PC-3 (cell line): ENCODE data around the gene ADAM15.

ENCODE experiments used
- EZH2 ChIP-seq: fragments of 300-600 bp; sonication (generic); IDR thresholded peaks from one replicate; pipeline ENCODE4 v1.6.1; 2017; ENCODE audit warnings: antibody characterized with exemption, mild to moderate bottlenecking, low read length; ENCODE audit not compliant: unreplicated experiment
- TF ChIP-seq, protein P1 (sequence below): fragments of 300-600 bp; sonication (generic); conservative IDR thresholded peaks from 2 replicates; pipeline ENCODE4 v1.5.1; 2017; ENCODE audit warnings: antibody characterized with exemption, low read depth, mild to moderate bottlenecking, low read length

DNA sequence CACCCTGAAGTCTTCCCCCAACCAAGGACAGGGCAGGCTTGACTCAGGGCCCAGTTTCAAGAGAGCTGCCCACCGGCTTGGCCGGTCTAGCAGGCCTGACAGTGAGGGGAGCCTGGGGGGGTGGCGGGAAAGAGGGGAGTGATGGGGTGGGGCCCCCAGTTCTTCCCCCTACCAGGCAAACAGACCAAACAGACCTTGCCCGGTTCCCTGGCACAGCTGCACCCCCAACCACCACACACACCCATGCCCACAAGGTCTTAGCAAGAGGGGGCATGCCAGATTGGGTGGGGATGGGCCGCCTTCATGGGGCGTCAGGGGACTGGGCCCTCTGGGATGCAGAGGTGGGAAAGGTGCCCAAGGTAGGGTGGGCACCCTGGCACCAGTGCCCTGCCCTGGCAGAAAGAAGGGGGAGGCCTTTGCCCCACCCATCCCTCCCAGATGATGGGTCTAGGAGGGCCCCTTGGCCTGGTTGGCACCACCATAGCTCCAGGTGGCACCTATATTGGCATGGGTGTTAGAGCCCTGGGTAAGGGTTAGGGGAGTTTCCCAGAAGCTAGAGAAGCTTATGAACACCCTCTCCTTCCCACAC is 39.6 kb upstream of the ADAM15 start:
- TF ChIP-seq, protein P1, sequence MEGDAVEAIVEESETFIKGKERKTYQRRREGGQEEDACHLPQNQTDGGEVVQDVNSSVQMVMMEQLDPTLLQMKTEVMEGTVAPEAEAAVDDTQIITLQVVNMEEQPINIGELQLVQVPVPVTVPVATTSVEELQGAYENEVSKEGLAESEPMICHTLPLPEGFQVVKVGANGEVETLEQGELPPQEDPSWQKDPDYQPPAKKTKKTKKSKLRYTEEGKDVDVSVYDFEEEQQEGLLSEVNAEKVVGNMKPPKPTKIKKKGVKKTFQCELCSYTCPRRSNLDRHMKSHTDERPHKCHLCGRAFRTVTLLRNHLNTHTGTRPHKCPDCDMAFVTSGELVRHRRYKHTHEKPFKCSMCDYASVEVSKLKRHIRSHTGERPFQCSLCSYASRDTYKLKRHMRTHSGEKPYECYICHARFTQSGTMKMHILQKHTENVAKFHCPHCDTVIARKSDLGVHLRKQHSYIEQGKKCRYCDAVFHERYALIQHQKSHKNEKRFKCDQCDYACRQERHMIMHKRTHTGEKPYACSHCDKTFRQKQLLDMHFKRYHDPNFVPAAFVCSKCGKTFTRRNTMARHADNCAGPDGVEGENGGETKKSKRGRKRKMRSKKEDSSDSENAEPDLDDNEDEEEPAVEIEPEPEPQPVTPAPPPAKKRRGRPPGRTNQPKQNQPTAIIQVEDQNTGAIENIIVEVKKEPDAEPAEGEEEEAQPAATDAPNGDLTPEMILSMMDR: no peak
- no peak for TF ChIP-seq EZH2
